AG04450 (cell line): Measurements from ENCODE around the gene PRLR. TPM values are rescaled to one million over a fixed set of nuclear protein-coding genes. Genes with fewer than 3 reads are reported as not detected.

ENCODE experiments used
- CTCF ChIA-PET: fragments of 300-600, 350-600 bp; formaldehyde crosslinking; extraction: SDS; loops from one replicate; lab custom pipeline; 2022; ENCODE audit warnings: antibody characterized with exemption, inconsistent platforms; lab: Charles Lee
- POLR2A ChIA-PET: fragments of 350-600 bp; formaldehyde crosslinking; extraction: SDS; loops from one replicate; lab custom pipeline; 2021; ENCODE audit warnings: antibody characterized with exemption, inconsistent platforms; lab: Yijun Ruan, JAX
- DNase-seq: peaks from one replicate; pipeline ENCODE4 v3.0.0-alpha.2; 2011; ENCODE audit warnings: low read depth, low spot score
- H3K27ac ChIP-seq: one replicate; pipeline ENCODE4 v1.5.1; 2012; ENCODE audit warnings: low read depth, low read length, control low read depth
- H3K27me3 ChIP-seq: one replicate; pipeline ENCODE4 v1.6.0; 2012; ENCODE audit warnings: low read length; ENCODE audit not compliant: control insufficient read depth, insufficient read depth
- H3K4me3 ChIP-seq: 2 replicates; pipeline ENCODE4 v1.5.1; 2011; ENCODE audit warnings: mild to moderate bottlenecking, low read depth, low read length, control low read depth
- H3K9me3 ChIP-seq: 2 replicates; pipeline ENCODE4 v1.5.1; 2012; ENCODE audit warnings: low read length; ENCODE audit not compliant: control insufficient read depth, insufficient read depth
- polyA plus RNA-seq: library from polyadenylated mRNA; depleted of rRNA; stranded (reverse); fragments of >200 nt; gene quantifications from 2 replicates; pipeline ENCODE4 v1.2.3, GENCODE V29; 2011
- TF ChIP-seq, protein P1 (sequence below): IDR thresholded peaks from 2 replicates; pipeline ENCODE4 v1.5.1; 2011; ENCODE audit warnings: low read depth, low read length, control low read depth, inconsistent platforms

PRLR gene
- polyA plus RNA-seq, 1 experiment, result not detected

DNA sequence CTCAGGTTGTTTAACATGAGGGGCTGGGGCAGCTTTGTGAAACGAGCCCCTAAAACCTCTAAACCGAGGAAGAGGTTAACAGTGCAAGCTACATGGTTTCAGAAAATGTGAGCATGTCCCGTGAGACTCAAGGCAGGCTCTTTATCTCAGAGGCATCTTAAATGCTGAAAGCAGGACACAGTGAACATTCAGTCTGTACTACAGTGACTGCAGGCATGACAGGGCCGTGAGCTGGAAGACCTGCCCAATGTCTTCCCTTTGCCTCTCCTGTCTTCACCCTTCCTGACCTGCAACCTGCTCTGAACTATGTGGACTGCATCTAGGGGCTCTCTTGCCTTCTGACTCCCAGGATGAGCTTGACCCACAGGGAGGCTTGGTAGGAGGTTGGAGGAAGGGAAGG is 58.3 kb downstream of the PRLR start:
- H3K4me3 ChIP-seq, result no peak overlapping the region
- DNase-seq, result no peak
- POLR2A ChIA-PET, result no interaction called here
- TF ChIP-seq, protein P1, sequence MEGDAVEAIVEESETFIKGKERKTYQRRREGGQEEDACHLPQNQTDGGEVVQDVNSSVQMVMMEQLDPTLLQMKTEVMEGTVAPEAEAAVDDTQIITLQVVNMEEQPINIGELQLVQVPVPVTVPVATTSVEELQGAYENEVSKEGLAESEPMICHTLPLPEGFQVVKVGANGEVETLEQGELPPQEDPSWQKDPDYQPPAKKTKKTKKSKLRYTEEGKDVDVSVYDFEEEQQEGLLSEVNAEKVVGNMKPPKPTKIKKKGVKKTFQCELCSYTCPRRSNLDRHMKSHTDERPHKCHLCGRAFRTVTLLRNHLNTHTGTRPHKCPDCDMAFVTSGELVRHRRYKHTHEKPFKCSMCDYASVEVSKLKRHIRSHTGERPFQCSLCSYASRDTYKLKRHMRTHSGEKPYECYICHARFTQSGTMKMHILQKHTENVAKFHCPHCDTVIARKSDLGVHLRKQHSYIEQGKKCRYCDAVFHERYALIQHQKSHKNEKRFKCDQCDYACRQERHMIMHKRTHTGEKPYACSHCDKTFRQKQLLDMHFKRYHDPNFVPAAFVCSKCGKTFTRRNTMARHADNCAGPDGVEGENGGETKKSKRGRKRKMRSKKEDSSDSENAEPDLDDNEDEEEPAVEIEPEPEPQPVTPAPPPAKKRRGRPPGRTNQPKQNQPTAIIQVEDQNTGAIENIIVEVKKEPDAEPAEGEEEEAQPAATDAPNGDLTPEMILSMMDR, result no peak
- H3K27me3 ChIP-seq, result no peaks in the 10 kb centered on the region
- CTCF ChIA-PET, result no interaction called here
- H3K27ac ChIP-seq, result no peak overlapping the region
- H3K9me3 ChIP-seq, result no peaks in the 10 kb centered on the region

GRCh38 chr5:35171078-35171477 is 59.2 kb downstream of the PRLR start:
- no peak overlapping the region for H3K4me3 ChIP-seq
- no peaks in the 10 kb centered on the region for H3K27me3 ChIP-seq
- no peak overlapping the region for H3K27ac ChIP-seq
- no peak for DNase-seq
- no peaks in the 10 kb centered on the region for H3K9me3 ChIP-seq
- POLR2A ChIA-PET, result no interaction called here
- TF ChIP-seq, protein P1, result no peak
- CTCF ChIA-PET, result interaction anchor here (0.6 kb wide), 1 partner anchor 192 kb away, joined by 4 read pairs; no protein-coding TSS in a partner anchor

GRCh38 chr5:35166043-35166442 is 64.2 kb downstream of the PRLR start:
- CTCF ChIA-PET, result interaction anchor here (0.8 kb wide), 1 partner anchor 136 kb away, joined by 4 read pairs; no protein-coding TSS in a partner anchor

GRCh38 chr5:35164860-35165542 is 65.3 kb downstream of the PRLR start:
- no peak for DNase-seq
- Histone ChIP-seq H3K27me3 (no peaks in the 10 kb centered on the region), H3K4me3 (no peak overlapping the region), H3K9me3 (no peaks in the 10 kb centered on the region), H3K27ac (no peak overlapping the region)
- TF ChIP-seq, protein P1, result no peak
- CTCF ChIA-PET, result interaction anchor here (0.8 kb wide), 1 partner anchor 137 kb away, joined by 4 read pairs; no protein-coding TSS in a partner anchor
- POLR2A ChIA-PET, result no interaction called here

More at GRCh38 chr5:35166043-35166442, 64.2 kb downstream of the PRLR start:
- no peak for DNase-seq
- TF ChIP-seq, protein P1, result peak; percentile 19; the same call in 1 of the 2 replicates
- Histone ChIP-seq H3K4me3 (no peak overlapping the region), H3K9me3 (no peaks in the 10 kb centered on the region), H3K27me3 (no peaks in the 10 kb centered on the region), H3K27ac (no peak overlapping the region)
- POLR2A ChIA-PET, result no interaction called here

DNA sequence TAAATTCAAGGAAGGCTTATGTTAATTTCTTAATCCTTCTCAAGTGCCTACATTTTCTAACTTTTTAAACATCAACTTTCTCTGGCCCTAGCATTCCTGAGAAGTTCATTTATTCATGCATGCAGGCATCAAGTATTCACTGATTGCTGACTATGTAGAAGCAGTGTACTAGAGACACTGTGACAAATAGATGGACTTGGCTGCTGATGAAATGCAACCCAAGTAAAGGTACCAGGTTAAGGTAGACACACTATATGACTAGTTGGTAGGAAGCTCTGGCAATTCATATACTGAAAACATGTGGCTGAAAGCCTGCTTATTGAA is 66.6 kb downstream of the PRLR start:
- H3K27ac ChIP-seq, result no peak overlapping the region
- TF ChIP-seq, protein P1, result no peak
- ChIA-PET POLR2A (no interaction called here), CTCF (no interaction called here)
- no peak overlapping the region for H3K4me3 ChIP-seq
- H3K9me3 ChIP-seq, result no peaks in the 10 kb centered on the region
- no peaks in the 10 kb centered on the region for H3K27me3 ChIP-seq
- no peak for DNase-seq
